Measurements from ENCODE around the gene OR6C6. TPM values are rescaled to one million over a fixed set of nuclear protein-coding genes. Genes with fewer than 3 reads are reported as not detected.

Gene OR6C6
- total and polyA plus RNA-seq, 9 of the 15 experiments (the other 6 are each of a cell fraction or from before 2014, with no cell fraction given): not detected

GRCh38 chr12:55256831-55257230, 39.5 kb downstream of the OR6C6 start (continued):
- TF ChIP-seq CHD7 (IDR thresholded peaks at IDR 0.05; ENCODE audit: low read depth, low read length): no peak
- no peak for TF ChIP-seq SMAD3 (CRISPR knock-in tag; conservative IDR thresholded peaks at IDR 0.05)
- no peak for TF ChIP-seq ZNF253 (CRISPR knock-in tag; conservative IDR thresholded peaks at IDR 0.05)
- no peak for TF ChIP-seq ZNF75A (CRISPR knock-in tag; IDR thresholded peaks at IDR 0.05)
- no peak for TF ChIP-seq TRIM25 (IDR thresholded peaks at IDR 0.05; ENCODE audit: borderline replicate concordance)
- TF ChIP-seq, protein P1, sequence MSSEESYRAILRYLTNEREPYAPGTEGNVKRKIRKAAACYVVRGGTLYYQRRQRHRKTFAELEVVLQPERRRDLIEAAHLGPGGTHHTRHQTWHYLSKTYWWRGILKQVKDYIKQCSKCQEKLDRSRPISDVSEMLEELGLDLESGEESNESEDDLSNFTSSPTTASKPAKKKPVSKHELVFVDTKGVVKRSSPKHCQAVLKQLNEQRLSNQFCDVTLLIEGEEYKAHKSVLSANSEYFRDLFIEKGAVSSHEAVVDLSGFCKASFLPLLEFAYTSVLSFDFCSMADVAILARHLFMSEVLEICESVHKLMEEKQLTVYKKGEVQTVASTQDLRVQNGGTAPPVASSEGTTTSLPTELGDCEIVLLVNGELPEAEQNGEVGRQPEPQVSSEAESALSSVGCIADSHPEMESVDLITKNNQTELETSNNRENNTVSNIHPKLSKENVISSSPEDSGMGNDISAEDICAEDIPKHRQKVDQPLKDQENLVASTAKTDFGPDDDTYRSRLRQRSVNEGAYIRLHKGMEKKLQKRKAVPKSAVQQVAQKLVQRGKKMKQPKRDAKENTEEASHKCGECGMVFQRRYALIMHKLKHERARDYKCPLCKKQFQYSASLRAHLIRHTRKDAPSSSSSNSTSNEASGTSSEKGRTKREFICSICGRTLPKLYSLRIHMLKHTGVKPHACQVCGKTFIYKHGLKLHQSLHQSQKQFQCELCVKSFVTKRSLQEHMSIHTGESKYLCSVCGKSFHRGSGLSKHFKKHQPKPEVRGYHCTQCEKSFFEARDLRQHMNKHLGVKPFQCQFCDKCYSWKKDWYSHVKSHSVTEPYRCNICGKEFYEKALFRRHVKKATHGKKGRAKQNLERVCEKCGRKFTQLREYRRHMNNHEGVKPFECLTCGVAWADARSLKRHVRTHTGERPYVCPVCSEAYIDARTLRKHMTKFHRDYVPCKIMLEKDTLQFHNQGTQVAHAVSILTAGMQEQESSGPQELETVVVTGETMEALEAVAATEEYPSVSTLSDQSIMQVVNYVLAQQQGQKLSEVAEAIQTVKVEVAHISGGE (CRISPR knock-in tag; IDR thresholded peaks at IDR 0.05): no peak

Measured in K562 (cell line).